Dendritic cell treated with granulocyte-macrophage colony-stimulating factor and Interleukin-4, amounts not matched to agents 40 ng/mL and 50 ng/mL, for 4 days (primary cell): Measurements from ENCODE around the gene IL31.
A peak's percentile ranks its signal among the peaks of the same experiment; 100 is the strongest.
"Not testable (repeated sequence)": the region's sequence is repeated elsewhere in the genome, so short reads cannot be mapped to it uniquely, and the experiment has no call there.

Experiments used
- H3K27ac Mint-ChIP-seq: one replicate; pipeline ENCODE4 v1.8.0; 2022; ENCODE audit warnings: mild to moderate bottlenecking, mixed read lengths
- H3K27me3 Mint-ChIP-seq: one replicate; pipeline ENCODE4 v1.8.0; 2022; ENCODE audit warnings: mild to moderate bottlenecking, mixed read lengths
- H3K36me3 Mint-ChIP-seq: one replicate; pipeline ENCODE4 v1.8.0; 2022; ENCODE audit warnings: low read depth, mixed read lengths
- H3K4me1 Mint-ChIP-seq: one replicate; pipeline ENCODE4 v1.8.0; 2022; ENCODE audit warnings: low read depth, mixed read lengths
- H3K4me3 Mint-ChIP-seq: one replicate; pipeline ENCODE4 v1.8.0; 2022; ENCODE audit warnings: mild to moderate bottlenecking, moderate library complexity, mixed read lengths
- H3K9me3 Mint-ChIP-seq: one replicate; pipeline ENCODE4 v1.8.0; 2022; ENCODE audit warnings: mixed read lengths
- intact Hi-C: fragments of 100-400 bp; cut with micrococcal nuclease; formaldehyde crosslinking; loops from one replicate; pipeline ENCODE4 v1.15.0; 2022

Gene IL31

GRCh38 chr12:122183588-122183940 lies 9.5 kb upstream of the IL31 start:
- Mint-ChIP-seq H3K36me3 (no peaks in the 10 kb centered on the region), H3K4me3 (peak overlapping the region; percentile 72), H3K4me1 (peaks cover 19% of the 10 kb centered on the region), H3K9me3 (no peaks in the 10 kb centered on the region), H3K27ac (no peak overlapping the region), H3K27me3 (peaks cover 36% of the 10 kb centered on the region)
- intact Hi-C loops, result no loop called here

- Mint-ChIP-seq H3K4me3 (peak within 1 kb of the TSS; percentile 72), H3K27me3 (peaks cover 36% of the 10 kb centered on the region), H3K4me1 (peaks cover 19% of the 10 kb centered on the region), H3K27ac (no peak within 1 kb of the TSS), H3K9me3 (no peaks in the 10 kb centered on the region), H3K36me3 (no peaks in the 10 kb centered on the region)
- intact Hi-C loops, result no loop called here
These were observed 9.0 kb upstream of the IL31 start, which contains the start of gene LRRC43 for GRCh38 chr12:122182887-122183587. LRRC43 (plus strand) TSS chr12:122183123; CDS start chr12:122183145, 22 bp downstream.

- H3K9me3 Mint-ChIP-seq, H3K36me3 Mint-ChIP-seq, H3K27ac Mint-ChIP-seq, H3K4me1 Mint-ChIP-seq, H3K27me3 Mint-ChIP-seq, intact Hi-C loops, H3K4me3 Mint-ChIP-seq: not testable (repeated sequence)
These were observed 2.5 kb upstream of the IL31 start for GRCh38 chr12:122176473-122176872.

- H3K27ac Mint-ChIP-seq, result no peak overlapping the region
These were observed 1.6 kb downstream of the IL31 start for GRCh38 chr12:122172262-122172939.

GRCh38 chr12:122171399-122171798 lies 2.6 kb downstream of the IL31 start:
- Mint-ChIP-seq H3K4me1 (no peaks in the 10 kb centered on the region), H3K27ac (no peak overlapping the region), H3K36me3 (no peaks in the 10 kb centered on the region), H3K4me3 (no peak overlapping the region), H3K27me3 (peaks cover 6% of the 10 kb centered on the region), H3K9me3 (no peaks in the 10 kb centered on the region)
- intact Hi-C loops, result no loop called here

More at GRCh38 chr12:122172262-122172939, 1.6 kb downstream of the IL31 start:
- Mint-ChIP-seq H3K36me3 (no peaks in the 10 kb centered on the region), H3K27me3 (peaks cover 6% of the 10 kb centered on the region), H3K4me1 (no peaks in the 10 kb centered on the region), H3K9me3 (no peaks in the 10 kb centered on the region), H3K4me3 (no peak overlapping the region)
- intact Hi-C loops, result no loop called here

- Mint-ChIP-seq H3K27ac (no peak overlapping the region), H3K4me1 (no peaks in the 10 kb centered on the region), H3K4me3 (no peak overlapping the region), H3K9me3 (no peaks in the 10 kb centered on the region), H3K36me3 (no peaks in the 10 kb centered on the region), H3K27me3 (peaks cover 3% of the 10 kb centered on the region)
- intact Hi-C loops, result no loop called here
These were observed 5.5 kb downstream of the IL31 start for GRCh38 chr12:122168492-122168891.

- Mint-ChIP-seq H3K4me1 (no peaks in the 10 kb centered on the region), H3K9me3 (no peaks in the 10 kb centered on the region), H3K4me3 (no peak overlapping the region), H3K27ac (no peak overlapping the region), H3K36me3 (no peaks in the 10 kb centered on the region), H3K27me3 (peaks cover 4% of the 10 kb centered on the region)
- intact Hi-C loops, result no loop called here
These were observed 6.6 kb downstream of the IL31 start for GRCh38 chr12:122167356-122167925.

GRCh38 chr12:122166422-122167349 lies 7.3 kb downstream of the IL31 start:
- Mint-ChIP-seq H3K27me3 (peaks cover 6% of the 10 kb centered on the region), H3K9me3 (no peaks in the 10 kb centered on the region), H3K4me1 (no peaks in the 10 kb centered on the region), H3K27ac (no peak overlapping the region), H3K4me3 (no peak overlapping the region), H3K36me3 (no peaks in the 10 kb centered on the region)
- intact Hi-C loops, result no loop called here

- Mint-ChIP-seq H3K36me3 (no peaks in the 10 kb centered on the region), H3K4me1 (no peaks in the 10 kb centered on the region), H3K27me3 (peaks cover 3% of the 10 kb centered on the region), H3K4me3 (no peak overlapping the region), H3K27ac (no peak overlapping the region), H3K9me3 (no peaks in the 10 kb centered on the region)
- intact Hi-C loops, result no loop called here
These were observed 11.0 kb downstream of the IL31 start for GRCh38 chr12:122162976-122163375.

- Mint-ChIP-seq H3K4me3 (no peak overlapping the region), H3K4me1 (no peaks in the 10 kb centered on the region), H3K27me3 (peaks cover 3% of the 10 kb centered on the region), H3K27ac (no peak overlapping the region), H3K9me3 (no peaks in the 10 kb centered on the region), H3K36me3 (no peaks in the 10 kb centered on the region)
- intact Hi-C loops, result no loop called here
These were observed 12.3 kb downstream of the IL31 start for GRCh38 chr12:122161682-122162081.

- Mint-ChIP-seq H3K27me3 (peaks cover 3% of the 10 kb centered on the region), H3K27ac (no peak overlapping the region), H3K4me3 (no peak overlapping the region), H3K9me3 (no peaks in the 10 kb centered on the region), H3K36me3 (no peaks in the 10 kb centered on the region), H3K4me1 (no peaks in the 10 kb centered on the region)
- intact Hi-C loops, result no loop called here
These were observed 13.3 kb downstream of the IL31 start for GRCh38 chr12:122160761-122161160.

GRCh38 chr12:122159882-122160281 lies 14.1 kb downstream of the IL31 start:
- Mint-ChIP-seq H3K4me3 (no peak overlapping the region), H3K27me3 (peaks cover 3% of the 10 kb centered on the region), H3K4me1 (no peaks in the 10 kb centered on the region), H3K36me3 (no peaks in the 10 kb centered on the region), H3K9me3 (no peaks in the 10 kb centered on the region), H3K27ac (no peak overlapping the region)
- intact Hi-C loops, result no loop called here

- Mint-ChIP-seq H3K4me1 (no peaks in the 10 kb centered on the region), H3K9me3 (no peaks in the 10 kb centered on the region), H3K36me3 (no peaks in the 10 kb centered on the region), H3K27me3 (peaks cover 3% of the 10 kb centered on the region), H3K4me3 (no peak overlapping the region), H3K27ac (no peak overlapping the region)
- intact Hi-C loops, result no loop called here
These were observed 15.2 kb downstream of the IL31 start for GRCh38 chr12:122158700-122159285.
